B cell (primary cell): ENCODE measurements around the gene USP48. TPM values are rescaled to one million over a fixed set of nuclear protein-coding genes. Genes with fewer than 3 reads are reported as not detected.

ENCODE experiments used
- ATAC-seq: fragments of 200-7000 bp; cut with Tn5 transposase; one replicate; pipeline ENCODE4 v1.10.0; 2021; ENCODE audit warnings: low read depth, mild to moderate bottlenecking, moderate number of reproducible peaks, moderate library complexity
- CTCF ChIA-PET: fragments of 350-600 bp; sonication (Branson Sonifier 250); formaldehyde crosslinking; loops from one replicate; lab custom pipeline; 2021; ENCODE audit warnings: antibody characterized with exemption, inconsistent platforms; lab: Charles Lee
- POLR2A ChIA-PET: fragments of 350-600 bp; sonication (Branson Sonifier 250); formaldehyde crosslinking; loops from one replicate; lab custom pipeline; 2021; ENCODE audit warnings: antibody characterized with exemption; lab: Charles Lee
- DNase-seq: peaks from one replicate; pipeline ENCODE4 v3.0.0; 2013
- H2AFZ ChIP-seq: 2 replicates; pipeline ENCODE4 v1.6.1; 2012; ENCODE audit warnings: mild to moderate bottlenecking, low read depth, low read length; ENCODE audit not compliant: insufficient read depth, poor library complexity, severe bottlenecking
- H3K27ac ChIP-seq, 2 donors: 1 replicate in 1 of 2; 2 replicates in 1 of 2; pipeline ENCODE4 v1.5.1; 2012 to 2013; ENCODE audit warnings: low read length in 2 of 2, mild to moderate bottlenecking in 2 of 2, moderate library complexity in 1 of 2
- H3K27me3 ChIP-seq, 4 experiments: fragments of 200-600 bp in 1 of 4; sonication (generic) in 1 of 4; replicated peaks in 1 of 4; 1 replicate in 2 of 4; 2 replicates in 2 of 4; pipeline versions ENCODE4 v1.6.1 to v1.7.0; 2013 to 2016; ENCODE audit warnings: low read length in 3 of 4, mild to moderate bottlenecking in 2 of 4, mixed read lengths in 1 of 4, moderate library complexity in 1 of 4; ENCODE audit not compliant: insufficient read depth in 4 of 4, control insufficient read depth in 3 of 4; ENCODE audit errors: control extremely low read depth in 1 of 4
- H3K36me3 ChIP-seq, 2 experiments: replicated peaks in 1 of 2; 1 replicate in 1 of 2; 2 replicates in 1 of 2; pipeline versions ENCODE4 v1.6.1 to v1.7.1; 2013; ENCODE audit warnings: low read length in 1 of 2; ENCODE audit not compliant: insufficient read depth in 2 of 2, control insufficient read depth in 1 of 2; ENCODE audit errors: control extremely low read depth in 1 of 2, extremely low read depth in 1 of 2
- H3K4me1 ChIP-seq, 2 donors: fragments of 200-600 bp in 1 of 2; sonication (generic) in 1 of 2; 1 replicate in 1 of 2; 2 replicates in 1 of 2; pipeline versions ENCODE4 v1.5.1 to v1.6.1; 2013 to 2017; ENCODE audit warnings: low read length in 2 of 2; ENCODE audit not compliant: control insufficient read depth in 2 of 2, insufficient read depth in 2 of 2
- H3K4me2 ChIP-seq: replicated peaks from 2 replicates; pipeline ENCODE3; 2012; ENCODE audit warnings: mild to moderate bottlenecking, low read depth, low read length; ENCODE audit not compliant: poor library complexity, severe bottlenecking
- H3K4me3 ChIP-seq, 5 experiments: fragments of 200-600 bp in 1 of 5; sonication (generic) in 1 of 5; 1 replicate in 3 of 5; 2 replicates in 2 of 5; pipeline versions ENCODE4 v1.5.1 to v1.7.0; 2011 to 2016; ENCODE audit warnings: low read length in 4 of 5, mild to moderate bottlenecking in 4 of 5, low read depth in 2 of 5, control low read depth in 1 of 5, moderate library complexity in 1 of 5; ENCODE audit not compliant: insufficient read depth in 1 of 5; ENCODE audit errors: control extremely low read depth in 1 of 5, extremely low read depth in 1 of 5
- H3K79me2 ChIP-seq: fragments of 200-600 bp; sonication (generic); one replicate; pipeline ENCODE4 v1.6.0; 2016; ENCODE audit warnings: low read length; ENCODE audit not compliant: control insufficient read depth, insufficient read depth
- H3K9ac ChIP-seq: fragments of 200-600 bp; sonication (generic); 2 replicates; pipeline ENCODE4 v1.6.1; 2017; ENCODE audit warnings: mild to moderate bottlenecking, low read length, moderate library complexity
- H3K9me3 ChIP-seq, 3 donors: one replicate each; pipeline versions ENCODE4 v1.6.1 to v1.7.1; 2013; ENCODE audit warnings: low read length in 2 of 3; ENCODE audit not compliant: control insufficient read depth in 2 of 3, insufficient read depth in 1 of 3; ENCODE audit errors: control extremely low read depth in 1 of 3
- H4K20me1 ChIP-seq: 2 replicates; pipeline ENCODE4 v1.6.0; 2012; ENCODE audit warnings: mild to moderate bottlenecking, low read length; ENCODE audit not compliant: insufficient read depth, control insufficient read depth, poor library complexity, severe bottlenecking
- H3K27ac Mint-ChIP-seq: one replicate; pipeline ENCODE4 v1.8.0; 2021; ENCODE audit warnings: mixed read lengths
- H3K27me3 Mint-ChIP-seq: one replicate; pipeline ENCODE4 v1.8.0; 2021; ENCODE audit warnings: mixed read lengths
- H3K4me1 Mint-ChIP-seq: one replicate; pipeline ENCODE4 v1.8.0; 2021; ENCODE audit warnings: mixed read lengths
- H3K4me3 Mint-ChIP-seq: one replicate; pipeline ENCODE4 v1.8.0; 2021; ENCODE audit warnings: mixed read lengths
- H3K9me3 Mint-ChIP-seq: one replicate; pipeline ENCODE4 v1.8.0; 2022; ENCODE audit warnings: mixed read lengths; ENCODE audit not compliant: insufficient read depth
- EZH2 ChIP-seq: IDR thresholded peaks from 2 replicates; pipeline ENCODE4 v1.6.1; 2012; ENCODE audit warnings: borderline replicate concordance, low read depth, mild to moderate bottlenecking, moderate library complexity, low read length; ENCODE audit not compliant: insufficient read depth, poor library complexity, severe bottlenecking
- WGBS: methylation state at CpG from one replicate; pipeline ENCODE4 v1.1.5; 2013; ENCODE audit warnings: missing lambda C conversion rate; ENCODE audit not compliant: insufficient coverage; 5-methylcytosine and 5-hydroxymethylcytosine counted together
- intact Hi-C: fragments of 100-400 bp; cut with micrococcal nuclease; formaldehyde crosslinking; loops from one replicate; pipeline ENCODE4 v1.10.0; 2022
- polyA plus RNA-seq: library from polyadenylated mRNA; depleted of rRNA; stranded (reverse); fragments of >200 nt; gene quantifications from 2 replicates; pipeline ENCODE4 v1.2.3, GENCODE V29; 2012
- total RNA-seq, 2 donors: library from RNA; stranded (reverse); fragments of 120-200 nt in 1 of 2; gene quantifications; 1 replicate in 1 of 2; 2 replicates in 1 of 2; pipeline versions ENCODE4 v1.2.3 to v1.2.4, GENCODE V29; 2013 to 2022
- TF ChIP-seq, protein P1 (sequence below): fragments of 200-600 bp; IDR thresholded peaks from one replicate; pipeline ENCODE4 v1.8.0; 2022; ENCODE audit warnings: antibody characterized with exemption, mild to moderate bottlenecking

The USP48 gene
- total and polyA plus RNA-seq, 2 donors (not counting 1 experiment from before 2014, with no cell fraction given), result 21.2 to 135 TPM

DNA sequence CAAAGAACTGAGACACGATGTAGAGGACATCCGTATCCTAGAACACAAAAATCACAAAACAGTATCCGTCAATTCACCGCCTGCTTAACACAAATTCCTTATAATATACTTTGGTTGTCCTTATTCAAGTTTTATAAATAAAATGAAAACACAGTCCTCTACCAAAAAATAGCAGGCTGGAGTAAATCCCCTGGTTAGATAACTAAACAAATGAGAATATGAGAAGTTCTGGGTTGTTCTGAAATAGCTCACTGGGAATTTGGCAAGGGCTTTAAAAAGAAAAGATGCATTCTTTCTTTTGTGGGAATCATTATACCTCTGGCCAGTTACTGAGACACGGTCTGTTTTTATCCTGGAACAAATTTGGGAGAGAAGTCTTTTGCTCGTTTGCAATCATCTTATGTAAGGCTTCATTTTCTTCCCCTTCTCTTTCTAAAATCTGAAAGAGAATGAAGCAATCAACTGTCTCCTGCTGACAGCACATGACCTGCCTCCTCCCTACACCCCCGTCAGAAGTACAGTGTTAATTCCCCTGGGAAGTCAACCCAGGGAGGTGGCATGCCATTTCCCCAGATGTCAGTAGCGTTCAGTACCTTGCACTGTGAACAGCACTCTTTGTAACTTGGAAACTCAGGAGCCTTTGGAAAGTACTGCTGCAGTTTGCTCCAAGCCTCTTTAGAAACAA lies 76.7 kb downstream of the USP48 start:
- DNase-seq, result peak; percentile 42
- Histone ChIP-seq H3K9me3 (no peaks in the 10 kb centered on the region), H3K27me3 (no peaks in the 10 kb centered on the region), H3K4me3 (no peak overlapping the region), H3K4me2 (no peak overlapping the region), H3K79me2 (no peaks in the 10 kb centered on the region), H3K9ac (no peak overlapping the region), H4K20me1 (no peaks in the 10 kb centered on the region), H3K27ac (no peak overlapping the region), H3K36me3 (peaks cover 10 to 60% of the 10 kb centered on the region in 2 experiments), H3K4me1 (peaks cover 0 to 4% of the 10 kb centered on the region in 2 donors), H2AFZ (no peak overlapping the region)
- peak; percentile 91 for ATAC-seq
- Mint-ChIP-seq H3K27ac (peak overlapping the region; percentile 46), H3K4me3 (no peak overlapping the region), H3K4me1 (peaks cover 11% of the 10 kb centered on the region), H3K9me3 (no peaks in the 10 kb centered on the region), H3K27me3 (no peaks in the 10 kb centered on the region)
- 4% methylated on average over 2 of the region's 8 CpGs for WGBS
- no peak for TF ChIP-seq EZH2
- TF ChIP-seq, protein P1, sequence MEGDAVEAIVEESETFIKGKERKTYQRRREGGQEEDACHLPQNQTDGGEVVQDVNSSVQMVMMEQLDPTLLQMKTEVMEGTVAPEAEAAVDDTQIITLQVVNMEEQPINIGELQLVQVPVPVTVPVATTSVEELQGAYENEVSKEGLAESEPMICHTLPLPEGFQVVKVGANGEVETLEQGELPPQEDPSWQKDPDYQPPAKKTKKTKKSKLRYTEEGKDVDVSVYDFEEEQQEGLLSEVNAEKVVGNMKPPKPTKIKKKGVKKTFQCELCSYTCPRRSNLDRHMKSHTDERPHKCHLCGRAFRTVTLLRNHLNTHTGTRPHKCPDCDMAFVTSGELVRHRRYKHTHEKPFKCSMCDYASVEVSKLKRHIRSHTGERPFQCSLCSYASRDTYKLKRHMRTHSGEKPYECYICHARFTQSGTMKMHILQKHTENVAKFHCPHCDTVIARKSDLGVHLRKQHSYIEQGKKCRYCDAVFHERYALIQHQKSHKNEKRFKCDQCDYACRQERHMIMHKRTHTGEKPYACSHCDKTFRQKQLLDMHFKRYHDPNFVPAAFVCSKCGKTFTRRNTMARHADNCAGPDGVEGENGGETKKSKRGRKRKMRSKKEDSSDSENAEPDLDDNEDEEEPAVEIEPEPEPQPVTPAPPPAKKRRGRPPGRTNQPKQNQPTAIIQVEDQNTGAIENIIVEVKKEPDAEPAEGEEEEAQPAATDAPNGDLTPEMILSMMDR, result no peak
- ChIA-PET POLR2A (no interaction called here), CTCF (no interaction called here)
- intact Hi-C loops, result loop anchor here (2.0 kb wide), 1 partner anchor 77 kb away; the partner anchor contains the start of gene USP48

DNA sequence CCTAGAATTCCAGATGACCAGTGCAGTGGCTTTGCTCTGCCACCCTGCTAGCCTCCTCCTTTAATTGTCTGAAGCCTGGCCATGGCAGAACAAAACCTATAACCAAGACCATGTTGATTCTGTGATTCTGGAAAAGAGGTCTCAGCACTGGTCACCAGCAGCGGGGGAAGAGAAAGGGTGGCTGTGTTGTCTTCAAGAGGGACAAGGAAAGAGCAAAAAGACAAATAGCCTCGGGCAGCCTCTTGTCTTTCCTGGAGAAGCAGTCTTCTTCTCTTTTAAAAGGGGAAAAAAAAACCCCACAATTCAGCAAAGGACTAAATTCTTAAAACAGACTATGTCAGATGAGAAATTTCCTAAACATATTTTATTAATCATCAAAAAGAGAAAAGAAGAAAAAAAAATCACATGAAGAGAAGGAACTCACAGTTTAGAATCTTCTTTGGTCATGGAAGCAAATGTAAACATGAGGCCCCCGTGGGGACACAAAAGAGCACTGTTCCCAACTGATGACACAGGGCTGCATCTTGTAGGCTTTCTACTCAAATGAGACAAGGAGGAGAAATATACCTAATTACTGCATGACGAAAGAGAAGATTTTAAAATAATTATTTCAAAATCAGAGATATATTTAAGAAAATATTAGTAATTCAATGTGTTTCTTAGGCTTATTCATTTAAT lies 77.5 kb downstream of the USP48 start:
- Histone ChIP-seq H2AFZ (no peak overlapping the region), H3K27ac (no peak overlapping the region), H3K79me2 (no peaks in the 10 kb centered on the region), H3K36me3 (peaks cover 11 to 63% of the 10 kb centered on the region in 2 experiments), H3K9ac (no peak overlapping the region), H3K9me3 (no peaks in the 10 kb centered on the region), H3K4me3 (no peak overlapping the region), H3K4me2 (no peak overlapping the region), H3K27me3 (no peaks in the 10 kb centered on the region), H3K4me1 (peaks cover 0 to 4% of the 10 kb centered on the region in 2 donors), H4K20me1 (no peaks in the 10 kb centered on the region)
- Mint-ChIP-seq H3K4me1 (peaks cover 11% of the 10 kb centered on the region), H3K4me3 (no peak overlapping the region), H3K27ac (no peak overlapping the region), H3K27me3 (no peaks in the 10 kb centered on the region), H3K9me3 (no peaks in the 10 kb centered on the region)
- ChIA-PET CTCF (no interaction called here), POLR2A (no interaction called here)
- 100% methylated on average over 1 of the region's 4 CpGs for WGBS
- DNase-seq (no peak), ATAC-seq (no peak)
- intact Hi-C loops, result no loop called here
- no peak for TF ChIP-seq EZH2
- TF ChIP-seq, protein P1, result no peak
